GM10266 (cell line): Measurements from ENCODE around the gene ATOH8.

Source experiments
- DNase-seq: peaks from one replicate; pipeline ENCODE4 v3.0.0; 2012; ENCODE audit errors: extremely low spot score
- TF ChIP-seq, protein P1 (sequence below): IDR thresholded peaks from 2 replicates; pipeline ENCODE4 v1.5.1; 2012; ENCODE audit warnings: mild to moderate bottlenecking, low read depth; ENCODE audit not compliant: control insufficient read depth, insufficient read depth; ENCODE audit errors: missing control alignments

The ATOH8 gene

DNA sequence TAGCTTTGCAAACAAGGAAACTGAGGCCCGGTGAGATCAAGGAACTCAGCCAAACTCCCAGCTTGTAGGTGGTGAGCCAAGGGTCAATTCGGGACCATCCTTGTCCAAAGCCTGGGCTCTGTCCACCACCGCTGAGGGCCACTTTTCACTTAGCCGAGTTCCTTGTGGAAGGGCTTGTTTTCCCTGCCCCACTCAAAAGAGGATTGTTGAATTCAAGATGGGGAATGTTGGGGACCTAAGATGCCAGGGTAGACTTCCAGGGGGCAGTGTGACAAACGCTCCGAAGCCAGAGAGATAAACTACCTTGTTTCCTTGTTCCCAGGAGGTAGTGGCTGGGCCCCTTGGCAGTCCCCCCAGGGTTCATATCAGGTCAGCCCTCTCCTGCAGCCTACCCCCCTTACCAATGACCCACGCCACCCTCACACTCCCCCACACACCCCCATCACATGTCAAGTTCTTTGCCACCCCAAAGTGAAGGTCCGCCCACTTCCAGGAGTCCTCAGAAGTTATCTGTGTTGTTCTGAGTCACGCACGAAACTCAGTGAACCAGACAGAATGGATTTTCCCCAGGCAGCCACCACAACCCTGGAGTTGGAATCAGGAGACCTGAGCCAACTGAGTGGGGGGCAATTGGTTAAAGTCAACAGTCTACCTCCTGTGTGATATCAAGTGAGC, 10.3 kb upstream of the ATOH8 start:
- TF ChIP-seq, protein P1, sequence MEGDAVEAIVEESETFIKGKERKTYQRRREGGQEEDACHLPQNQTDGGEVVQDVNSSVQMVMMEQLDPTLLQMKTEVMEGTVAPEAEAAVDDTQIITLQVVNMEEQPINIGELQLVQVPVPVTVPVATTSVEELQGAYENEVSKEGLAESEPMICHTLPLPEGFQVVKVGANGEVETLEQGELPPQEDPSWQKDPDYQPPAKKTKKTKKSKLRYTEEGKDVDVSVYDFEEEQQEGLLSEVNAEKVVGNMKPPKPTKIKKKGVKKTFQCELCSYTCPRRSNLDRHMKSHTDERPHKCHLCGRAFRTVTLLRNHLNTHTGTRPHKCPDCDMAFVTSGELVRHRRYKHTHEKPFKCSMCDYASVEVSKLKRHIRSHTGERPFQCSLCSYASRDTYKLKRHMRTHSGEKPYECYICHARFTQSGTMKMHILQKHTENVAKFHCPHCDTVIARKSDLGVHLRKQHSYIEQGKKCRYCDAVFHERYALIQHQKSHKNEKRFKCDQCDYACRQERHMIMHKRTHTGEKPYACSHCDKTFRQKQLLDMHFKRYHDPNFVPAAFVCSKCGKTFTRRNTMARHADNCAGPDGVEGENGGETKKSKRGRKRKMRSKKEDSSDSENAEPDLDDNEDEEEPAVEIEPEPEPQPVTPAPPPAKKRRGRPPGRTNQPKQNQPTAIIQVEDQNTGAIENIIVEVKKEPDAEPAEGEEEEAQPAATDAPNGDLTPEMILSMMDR: no peak
- no peak for DNase-seq

DNA sequence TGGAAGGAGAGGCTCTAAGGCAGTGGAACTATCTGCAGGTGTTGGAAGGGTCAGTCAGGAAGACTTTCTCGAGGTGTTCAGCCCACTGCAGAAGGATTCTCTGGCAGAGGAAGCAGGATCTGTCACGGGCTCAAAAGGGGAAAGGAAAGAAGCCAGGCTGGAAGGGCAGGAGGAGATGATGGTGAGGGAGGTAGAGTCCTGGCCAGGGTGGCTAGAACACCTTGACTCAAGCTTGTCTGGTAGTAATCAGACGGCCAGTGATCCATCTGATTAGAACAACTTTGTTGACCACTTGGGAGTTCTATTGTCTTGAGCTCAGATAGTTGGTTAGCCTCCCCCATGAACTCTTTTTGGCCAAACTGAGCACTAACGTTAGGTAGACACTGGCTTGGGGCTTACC, 9.7 kb upstream of the ATOH8 start:
- DNase-seq: no peak

DNA sequence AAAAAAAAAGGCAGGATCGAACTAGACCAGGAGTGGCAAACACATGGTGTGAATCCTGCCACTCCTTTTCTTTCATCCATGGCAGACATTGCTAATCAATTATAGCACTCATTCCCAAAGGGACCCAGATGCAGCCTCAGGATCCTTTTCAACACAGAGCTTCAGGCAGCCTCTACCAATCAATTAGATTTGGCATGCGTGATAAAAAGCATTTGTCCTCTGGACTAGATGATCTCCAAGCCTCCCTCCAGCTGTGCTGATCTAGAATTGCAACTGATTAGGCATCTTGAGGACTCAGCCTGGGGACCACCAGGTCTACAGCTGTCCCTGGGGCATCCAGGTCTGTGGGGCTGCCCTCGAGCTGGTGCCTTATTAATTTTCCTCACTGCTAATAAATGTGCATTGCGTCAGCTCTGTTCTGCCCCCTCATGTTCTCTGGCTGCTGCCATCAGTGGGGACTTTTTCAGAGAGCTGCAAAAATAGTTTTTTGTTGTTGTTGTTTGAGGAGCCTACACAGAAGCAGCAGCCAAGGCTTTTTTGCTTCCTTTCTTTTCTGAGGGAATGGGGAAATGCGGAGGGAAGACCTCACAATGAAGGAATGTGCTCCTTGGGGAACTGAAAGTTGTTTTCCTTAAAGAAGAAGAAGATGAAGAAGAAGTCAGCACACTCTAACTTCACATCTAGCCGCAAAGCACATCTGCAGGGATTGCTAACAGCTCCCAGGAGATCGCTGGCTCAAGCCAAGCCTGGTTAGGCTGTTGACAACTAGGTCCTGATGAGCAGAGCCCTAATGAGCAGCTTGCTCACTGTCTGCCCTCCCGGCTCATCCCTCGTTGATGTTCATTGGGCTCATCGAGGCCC, 8.8 kb upstream of the ATOH8 start:
- TF ChIP-seq, protein P1: no peak
- DNase-seq: no peak

More for the DNA sequence above, 9.7 kb upstream of the ATOH8 start:
- TF ChIP-seq, protein P1: no peak

DNA sequence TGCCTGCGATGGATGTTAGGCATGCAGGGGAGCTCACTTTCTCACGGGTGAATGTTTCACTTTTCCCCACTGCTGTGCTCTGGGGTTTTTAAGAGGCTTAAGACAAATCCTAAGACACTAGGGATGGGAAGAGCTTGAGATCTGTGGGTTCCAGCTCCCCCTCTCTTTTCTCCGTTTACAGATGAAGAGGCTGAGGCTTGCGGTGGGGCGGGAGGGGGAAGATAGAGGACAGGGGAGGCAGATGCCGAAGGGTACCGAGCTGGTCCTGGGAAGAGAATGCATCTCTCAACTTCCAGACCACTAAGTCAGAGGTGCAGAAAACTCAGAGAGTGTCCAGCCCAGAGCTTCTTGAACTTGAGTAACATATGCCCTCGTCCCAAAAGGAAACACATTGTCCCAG, 8.2 kb upstream of the ATOH8 start:
- TF ChIP-seq, protein P1: no peak
- DNase-seq: no peak

DNA sequence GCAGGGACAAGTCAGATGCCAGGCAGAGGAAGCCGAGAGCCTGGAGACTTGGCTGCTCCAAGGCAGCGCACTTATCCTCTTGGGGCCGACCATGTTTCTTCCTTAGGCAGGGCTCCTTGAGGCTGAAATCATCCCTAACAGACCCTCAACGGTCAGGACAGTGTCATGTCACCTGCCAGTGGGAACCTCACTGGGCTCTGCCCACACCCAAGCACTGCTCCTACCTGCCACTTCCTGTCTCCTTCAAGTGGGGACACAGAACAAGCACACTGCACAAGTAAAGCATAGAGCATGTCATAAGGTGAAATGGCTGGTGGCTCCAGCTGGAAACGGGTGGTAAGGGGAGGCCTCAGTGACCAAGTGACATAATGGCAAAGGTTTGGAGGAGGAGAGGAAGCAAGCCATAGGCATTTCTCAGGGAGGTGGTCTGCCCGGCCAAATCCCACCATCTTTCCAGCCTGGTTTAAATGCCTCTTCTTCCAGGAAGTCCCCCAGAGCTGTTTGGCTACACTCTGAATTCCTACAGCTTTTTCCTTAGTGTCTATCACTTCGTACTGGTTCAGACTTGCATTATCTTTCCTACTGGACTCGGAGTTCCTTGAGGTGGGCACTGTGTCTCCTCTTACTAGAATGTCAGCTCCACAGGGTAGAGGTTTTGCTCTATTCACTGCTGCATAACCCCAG, 7.3 kb upstream of the ATOH8 start:
- DNase-seq: no peak
- TF ChIP-seq, protein P1: no peak

DNA sequence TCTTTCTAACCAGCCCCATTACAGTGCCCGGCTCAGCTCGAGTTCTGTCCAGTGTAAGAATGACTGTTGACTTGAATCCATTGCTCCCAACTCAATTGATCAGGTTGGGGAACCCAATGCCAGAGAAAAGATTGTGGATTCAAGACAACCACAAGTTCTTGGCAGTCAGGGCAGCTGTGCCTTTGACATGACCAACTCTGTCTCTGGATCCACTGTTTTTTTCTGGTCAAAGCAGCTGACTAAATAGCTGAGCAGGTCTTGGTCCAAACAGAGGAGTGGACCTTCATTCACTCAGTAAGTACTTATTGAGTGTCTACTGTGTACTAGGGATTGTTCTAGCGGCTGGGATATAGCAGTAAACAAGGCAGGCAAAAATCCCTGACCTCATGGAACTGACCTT, 6.3 kb upstream of the ATOH8 start:
- DNase-seq: no peak

More for the DNA sequence above, 6.3 kb upstream of the ATOH8 start:
- TF ChIP-seq, protein P1: no peak
